GM12875 (cell line): ENCODE data around the gene CCR3.

ENCODE experiments used
- H3K4me3 ChIP-seq: one replicate; pipeline ENCODE4 v1.5.1; 2011; ENCODE audit warnings: low read depth, low read length, control low read depth
- TF ChIP-seq, protein P1 (sequence below): IDR thresholded peaks from 2 replicates; pipeline ENCODE4 v1.5.1; 2011; ENCODE audit warnings: low read depth, mild to moderate bottlenecking, control low read depth, inconsistent platforms, low read length, moderate library complexity, borderline replicate concordance; ENCODE audit not compliant: insufficient read depth

The CCR3 gene

DNA sequence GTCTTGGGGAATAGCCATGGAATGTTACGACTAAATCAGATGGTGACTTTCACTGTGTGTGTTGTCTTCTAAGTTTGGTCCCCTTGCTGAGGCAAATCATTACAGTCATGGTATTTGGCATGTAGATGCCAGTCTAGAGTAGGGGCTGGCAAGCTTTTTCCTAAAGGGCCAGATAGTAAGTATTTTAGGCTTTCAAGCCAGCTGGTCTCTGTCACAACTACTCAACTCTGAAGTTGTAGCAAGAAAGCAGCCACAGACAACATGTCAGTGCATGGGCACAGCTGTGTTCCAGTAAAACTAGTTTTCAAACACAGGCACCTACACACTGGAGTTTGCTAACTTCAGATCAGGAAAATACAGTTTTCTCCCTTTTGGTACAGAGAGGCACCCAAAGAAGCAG is 39.3 kb downstream of the CCR3 start:
- TF ChIP-seq, protein P1, sequence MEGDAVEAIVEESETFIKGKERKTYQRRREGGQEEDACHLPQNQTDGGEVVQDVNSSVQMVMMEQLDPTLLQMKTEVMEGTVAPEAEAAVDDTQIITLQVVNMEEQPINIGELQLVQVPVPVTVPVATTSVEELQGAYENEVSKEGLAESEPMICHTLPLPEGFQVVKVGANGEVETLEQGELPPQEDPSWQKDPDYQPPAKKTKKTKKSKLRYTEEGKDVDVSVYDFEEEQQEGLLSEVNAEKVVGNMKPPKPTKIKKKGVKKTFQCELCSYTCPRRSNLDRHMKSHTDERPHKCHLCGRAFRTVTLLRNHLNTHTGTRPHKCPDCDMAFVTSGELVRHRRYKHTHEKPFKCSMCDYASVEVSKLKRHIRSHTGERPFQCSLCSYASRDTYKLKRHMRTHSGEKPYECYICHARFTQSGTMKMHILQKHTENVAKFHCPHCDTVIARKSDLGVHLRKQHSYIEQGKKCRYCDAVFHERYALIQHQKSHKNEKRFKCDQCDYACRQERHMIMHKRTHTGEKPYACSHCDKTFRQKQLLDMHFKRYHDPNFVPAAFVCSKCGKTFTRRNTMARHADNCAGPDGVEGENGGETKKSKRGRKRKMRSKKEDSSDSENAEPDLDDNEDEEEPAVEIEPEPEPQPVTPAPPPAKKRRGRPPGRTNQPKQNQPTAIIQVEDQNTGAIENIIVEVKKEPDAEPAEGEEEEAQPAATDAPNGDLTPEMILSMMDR = no peak

DNA sequence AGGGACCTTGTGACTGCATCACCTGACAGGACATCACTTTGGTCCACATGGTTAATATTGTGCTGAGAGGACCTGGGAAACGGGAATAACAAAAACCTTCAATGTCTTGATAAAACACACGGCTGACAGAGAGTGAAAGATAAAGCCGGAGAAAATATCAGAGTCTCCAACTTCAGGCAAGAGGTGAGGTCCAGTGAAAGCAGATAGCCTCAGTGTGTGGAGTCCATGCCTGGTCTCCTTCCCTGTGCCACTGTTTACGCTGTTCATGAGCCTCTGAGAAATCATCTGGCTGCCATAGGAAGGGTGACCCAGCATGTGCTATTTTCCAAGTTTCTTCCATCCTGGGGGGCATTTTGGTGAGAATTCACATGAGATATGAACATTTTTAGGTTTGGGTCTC is 39.8 kb downstream of the CCR3 start:
- H3K4me3 ChIP-seq = no peak overlapping the region
- TF ChIP-seq, protein P1 = no peak

More for the DNA sequence above, 39.3 kb downstream of the CCR3 start:
- H3K4me3 ChIP-seq = no peak overlapping the region

- TF ChIP-seq, protein P1 = no peak
Observed at GRCh38 chr3:46282696-46283095, 40.4 kb downstream of the CCR3 start.

GRCh38 chr3:46283881-46284450 is 41.7 kb downstream of the CCR3 start:
- TF ChIP-seq, protein P1 = no peak
- no peak overlapping the region for H3K4me3 ChIP-seq

More at GRCh38 chr3:46282696-46283095, 40.4 kb downstream of the CCR3 start:
- H3K4me3 ChIP-seq = no peak overlapping the region

GRCh38 chr3:46284981-46285683 is 42.9 kb downstream of the CCR3 start:
- TF ChIP-seq, protein P1 = no peak
- H3K4me3 ChIP-seq = no peak overlapping the region

- H3K4me3 ChIP-seq = no peak overlapping the region
- TF ChIP-seq, protein P1 = no peak
Observed at GRCh38 chr3:46285931-46286619, 43.8 kb downstream of the CCR3 start.
